A549 (cell line): ENCODE data around the gene DCHS2. TPM values are rescaled to one million over a fixed set of nuclear protein-coding genes. Genes with fewer than 3 reads are reported as not detected.

Experiments used
- ATAC-seq, 2 experiments: fragments of 200-7000 bp in 1 of 2; fragments of >200 bp in 1 of 2; cut with Nextera tagmentation in 1 of 2; cut with Tn5 transposase in 1 of 2; 3 replicates each; pipeline versions ENCODE4 v1.8.0 to v1.9.1; 2018 to 2020; ENCODE audit warnings: mild to moderate bottlenecking in 1 of 2, moderate library complexity in 1 of 2
- CTCF ChIA-PET: fragments of 300-600 bp; sonication (Branson Sonifier 250); formaldehyde crosslinking; extraction: SDS; loops from one replicate; lab custom pipeline; 2021; ENCODE audit warnings: antibody characterized with exemption, inconsistent platforms; lab: Yijun Ruan, JAX
- POLR2A ChIA-PET: fragments of 350-600 bp; formaldehyde crosslinking; extraction: SDS; loops from one replicate; lab custom pipeline; 2021; ENCODE audit warnings: antibody characterized with exemption, inconsistent platforms; lab: Yijun Ruan, JAX
- DNase-seq, 2 experiments: peaks; one replicate each; pipeline versions ENCODE4 v3.0.0 to v3.0.0-alpha.2; 2011 to 2016; ENCODE audit warnings: low read depth in 1 of 2, low spot score in 1 of 2
- FAIRE-seq: peaks from 2 replicates; lab custom pipeline; 2011; peaks lifted over from hg19 to GRCh38; lab: Jason Lieb, UNC
- H3K27ac ChIP-seq, 2 experiments: fragments of >200 bp; sonication (Bioruptor Twin); formaldehyde crosslinking; 3 replicates each; pipeline ENCODE4 v1.5.1; 2016 to 2017
- H3K4me1 ChIP-seq: fragments of >200 bp; sonication (Bioruptor Twin); formaldehyde crosslinking; 3 replicates; pipeline ENCODE4 v1.6.1; 2016
- H3K4me2 ChIP-seq: fragments of >200 bp; sonication (Bioruptor Twin); formaldehyde crosslinking; 3 replicates; pipeline ENCODE4 v1.6.1; 2016
- H3K4me3 ChIP-seq: fragments of >200 bp; sonication (Bioruptor Twin); formaldehyde crosslinking; 3 replicates; pipeline ENCODE4 v1.5.1; 2016
- H3K9me3 ChIP-seq: fragments of >200 bp; sonication (Bioruptor Twin); formaldehyde crosslinking; 3 replicates; pipeline ENCODE4 v1.6.1; 2016
- CBX8 ChIP-seq: fragments of 200-600 bp; sonication (generic); IDR thresholded peaks from 2 replicates; pipeline ENCODE4 v1.6.1; 2016
- CEBPB ChIP-seq, 2 experiments: fragments of >200 bp in 1 of 2; sonication (Bioruptor Twin) in 1 of 2; formaldehyde crosslinking in 1 of 2; IDR thresholded peaks; 2 replicates each; pipeline ENCODE4 v1.6.1; 2012 to 2016
- E2F6 ChIP-seq: IDR thresholded peaks from 2 replicates; pipeline ENCODE4 v1.6.1; 2012; ENCODE audit warnings: low read depth, borderline replicate concordance
- ESRRA ChIP-seq: fragments of 150-350 bp; IDR thresholded peaks from 2 replicates; pipeline ENCODE4 v1.6.1; 2014; ENCODE audit warnings: mild to moderate bottlenecking, low read length, borderline replicate concordance
- FOSL2 ChIP-seq, 2 experiments: fragments of 450-650 bp in 1 of 2; fragments of >200 bp in 1 of 2; sonication (Bioruptor Twin) in 1 of 2; formaldehyde crosslinking; IDR thresholded peaks; 2 replicates each; pipeline versions ENCODE4 v1.5.0 to v1.6.1; 2016 to 2020; ENCODE audit warnings: mild to moderate bottlenecking in 1 of 2, moderate library complexity in 1 of 2
- HDAC2 ChIP-seq: fragments of 200-600 bp; sonication (generic); IDR thresholded peaks from 2 replicates; pipeline ENCODE4 v1.6.1; 2016
- HES2 ChIP-seq: fragments of >200 bp; sonication (Bioruptor Twin); formaldehyde crosslinking; IDR thresholded peaks from 2 replicates; pipeline ENCODE4 v1.6.1; 2016
- HOXA7 ChIP-seq: fragments of 250-450 bp; sonication (Bioruptor Pico); IDR thresholded peaks from 2 replicates; pipeline ENCODE4 v1.5.0; 2020; ENCODE audit warnings: mild to moderate bottlenecking, moderate library complexity
- JUN ChIP-seq, 2 experiments: fragments of >200 bp; sonication (Bioruptor Twin); formaldehyde crosslinking; IDR thresholded peaks; 2 replicates in 1 of 2; 3 replicates in 1 of 2; pipeline ENCODE4 v1.6.1; 2016 to 2017
- KDM1A ChIP-seq: fragments of 200-600 bp; sonication (generic); IDR thresholded peaks from 2 replicates; pipeline ENCODE4 v1.6.1; 2016; ENCODE audit warnings: low read depth, mild to moderate bottlenecking
- MAZ ChIP-seq: fragments of 150-350 bp; IDR thresholded peaks from 2 replicates; pipeline ENCODE4 v1.6.1; 2014; ENCODE audit warnings: antibody characterized with exemption, low read depth, low read length, borderline replicate concordance
- NFE2L2 ChIP-seq: fragments of 150-350 bp; conservative IDR thresholded peaks from 2 replicates; pipeline ENCODE4 v1.6.1; 2014; ENCODE audit warnings: low read length
- NPAS2 ChIP-seq: fragments of 250-450 bp; sonication (Bioruptor Pico); IDR thresholded peaks from 2 replicates; pipeline ENCODE4 v1.8.0; 2022; ENCODE audit warnings: mild to moderate bottlenecking, moderate library complexity, borderline replicate concordance
- NR3C1 ChIP-seq: fragments of >200 bp; sonication (Bioruptor Twin); formaldehyde crosslinking; IDR thresholded peaks from 3 replicates; pipeline ENCODE4 v1.6.1; 2017
- POLR2AphosphoS2 ChIP-seq: conservative IDR thresholded peaks from 2 replicates; pipeline ENCODE4 v1.6.1; 2012; ENCODE audit warnings: low read length, improper control_type of control experiment, inconsistent platforms
- RCOR1 ChIP-seq: fragments of 150-350 bp; IDR thresholded peaks from 2 replicates; pipeline ENCODE4 v1.6.1; 2014; ENCODE audit warnings: antibody characterized with exemption, low read length, low read depth
- RNF2 ChIP-seq: fragments of 200-600 bp; sonication (generic); IDR thresholded peaks from 2 replicates; pipeline ENCODE4 v1.6.1; 2016; ENCODE audit warnings: low read depth, mild to moderate bottlenecking, antibody characterized with exemption, moderate library complexity, borderline replicate concordance
- SMC3 ChIP-seq: fragments of >200 bp; sonication (Bioruptor Twin); formaldehyde crosslinking; IDR thresholded peaks from 3 replicates; pipeline ENCODE4 v1.6.1; 2018; ENCODE audit warnings: inconsistent platforms
- TFCP2L1 ChIP-seq: fragments of 250-450 bp; sonication (Bioruptor Pico); IDR thresholded peaks from 2 replicates; pipeline ENCODE4 v1.5.0; 2021; ENCODE audit warnings: mild to moderate bottlenecking
- ZC3H11A ChIP-seq: fragments of 450-650 bp; IDR thresholded peaks from 2 replicates; pipeline ENCODE4 v1.6.1; 2014; ENCODE audit warnings: antibody characterized with exemption, mild to moderate bottlenecking
- ZFP36 ChIP-seq: fragments of 450-650 bp; IDR thresholded peaks from 2 replicates; pipeline ENCODE4 v1.6.1; 2014; ENCODE audit warnings: borderline replicate concordance; ENCODE audit not compliant: partially characterized antibody
- WGBS: methylation state at CpG from one replicate; pipeline ENCODE4 v1.1.6; 2017; ENCODE audit errors: missing lambda C conversion rate; 5-methylcytosine and 5-hydroxymethylcytosine counted together
- polyA plus RNA-seq, 4 experiments: library from polyadenylated mRNA; depleted of rRNA in 3 of 4; stranded (reverse); fragments of >200 nt; fragmentation: RNase III in 1 of 4; extraction: RNeasy Plus Mini Kit Qiagen cat#74134 plus additional on column Dnase treatment in 1 of 4; gene quantifications; 2 replicates in 3 of 4; 3 replicates in 1 of 4; pipeline ENCODE4 v1.2.3, GENCODE V29; 2011 to 2017
- TF ChIP-seq, protein P1 (sequence below): fragments of >200 bp; sonication (Bioruptor Twin); formaldehyde crosslinking; IDR thresholded peaks from 3 replicates; pipeline ENCODE4 v1.5.1; 2016
- TF ChIP-seq, protein P2 (sequence below): fragments of 200-600 bp; sonication (generic); IDR thresholded peaks from 2 replicates; pipeline ENCODE4 v1.6.1; 2016; ENCODE audit warnings: antibody characterized with exemption, mild to moderate bottlenecking, moderate library complexity
- TF ChIP-seq, protein P3 (sequence below): IDR thresholded peaks from 2 replicates; pipeline ENCODE4 v1.6.1; 2012

Gene DCHS2
- polyA plus RNA-seq, 2 of the 4 experiments (the other 2 are of a cell fraction): 0.06 TPM; not detected in 1

DNA sequence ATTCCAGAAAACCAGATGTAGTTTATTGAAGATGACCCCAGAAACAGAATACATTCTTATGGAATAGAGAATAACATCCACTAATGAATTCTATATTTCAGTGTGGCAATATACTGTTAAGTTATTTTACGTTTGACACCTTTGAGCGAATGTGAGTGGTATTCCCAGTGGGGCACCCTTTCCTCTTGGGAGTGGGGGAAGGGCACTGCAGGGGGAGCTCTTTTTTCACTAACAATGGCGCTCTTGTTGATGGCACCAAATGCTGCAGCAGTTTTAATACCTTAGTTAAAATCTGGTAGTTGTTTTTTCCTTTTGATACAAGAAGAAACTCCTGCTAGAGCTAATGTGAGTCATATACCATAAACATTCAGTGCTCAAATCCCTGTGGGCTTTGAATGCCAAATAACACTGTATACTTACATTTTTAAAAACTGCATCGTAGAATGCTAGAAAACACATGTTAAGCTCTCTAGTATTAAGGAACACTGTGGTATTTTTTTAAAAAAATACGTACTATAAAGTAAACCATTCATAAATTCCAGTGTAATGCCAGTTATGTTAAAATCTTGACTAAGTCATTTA lies 178.5 kb downstream of the DCHS2 start:
- ChIA-PET CTCF (interaction anchor here (0.6 kb wide), 1 partner anchor 218 kb away, joined by 5 read pairs; no protein-coding TSS in a partner anchor), POLR2A (no interaction called here)
- WGBS: 20% methylated on average over 5 of the region's 5 CpGs
- ATAC-seq (no peak), FAIRE-seq (no peak), DNase-seq (no peak)
- TF ChIP-seq ESRRA: no peak
- no peak for TF ChIP-seq ZFP36
- no peak for TF ChIP-seq CBX8
- TF ChIP-seq FOSL2 (IDR thresholded peaks at IDR 0.05): no peak
- no peak for TF ChIP-seq FOSL2 (CRISPR knock-in tag; IDR thresholded peaks at IDR 0.05)
- no peak for TF ChIP-seq KDM1A
- TF ChIP-seq RCOR1: no peak
- TF ChIP-seq E2F6: no peak
- no peak overlapping the region for H3K4me2 ChIP-seq
- no peak overlapping the region for H3K4me3 ChIP-seq
- no peak overlapping the region for H3K27ac ChIP-seq
- no peaks in the 10 kb centered on the region for H3K4me1 ChIP-seq
- no peaks in the 10 kb centered on the region for H3K9me3 ChIP-seq

DNA sequence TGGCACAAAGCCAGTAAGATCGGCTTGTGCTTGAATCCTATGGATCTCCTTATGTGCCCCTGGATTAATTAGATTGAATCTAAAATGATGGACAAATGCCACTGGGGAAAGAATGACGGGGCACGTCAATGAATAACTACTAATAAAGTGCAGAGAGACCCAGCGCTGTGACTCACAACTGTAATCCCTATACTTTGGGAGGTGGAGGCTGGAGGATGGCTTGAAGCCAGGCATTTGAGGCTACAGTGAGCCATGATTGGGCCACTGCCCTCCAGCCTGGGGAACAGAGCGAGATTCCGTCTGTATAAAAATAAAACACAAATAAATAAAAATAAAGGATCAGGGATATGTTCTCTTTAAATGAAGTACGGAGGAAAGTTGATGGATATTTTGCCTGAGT lies 179.4 kb downstream of the DCHS2 start:
- no peak for FAIRE-seq
- no peak overlapping the region for H3K4me2 ChIP-seq
- no peak for DNase-seq
- H3K4me3 ChIP-seq: no peak overlapping the region
- H3K4me1 ChIP-seq: no peaks in the 10 kb centered on the region
- ChIA-PET POLR2A (no interaction called here), CTCF (no interaction called here)
- TF ChIP-seq HDAC2 (no peak), RNF2 (no peak), JUN (IDR thresholded peaks at IDR 0.05) (no peak)
- ATAC-seq: no peak
- H3K9me3 ChIP-seq: no peaks in the 10 kb centered on the region
- H3K27ac ChIP-seq: no peak overlapping the region
- 28% methylated on average over 6 of the region's 7 CpGs for WGBS

- CTCF ChIA-PET: interaction anchor here (2.0 kb wide), 1 partner anchor 524 kb away, joined by 4 read pairs; no protein-coding TSS in a partner anchor
- TF ChIP-seq POLR2AphosphoS2: no peak
- TF ChIP-seq, protein P1, sequence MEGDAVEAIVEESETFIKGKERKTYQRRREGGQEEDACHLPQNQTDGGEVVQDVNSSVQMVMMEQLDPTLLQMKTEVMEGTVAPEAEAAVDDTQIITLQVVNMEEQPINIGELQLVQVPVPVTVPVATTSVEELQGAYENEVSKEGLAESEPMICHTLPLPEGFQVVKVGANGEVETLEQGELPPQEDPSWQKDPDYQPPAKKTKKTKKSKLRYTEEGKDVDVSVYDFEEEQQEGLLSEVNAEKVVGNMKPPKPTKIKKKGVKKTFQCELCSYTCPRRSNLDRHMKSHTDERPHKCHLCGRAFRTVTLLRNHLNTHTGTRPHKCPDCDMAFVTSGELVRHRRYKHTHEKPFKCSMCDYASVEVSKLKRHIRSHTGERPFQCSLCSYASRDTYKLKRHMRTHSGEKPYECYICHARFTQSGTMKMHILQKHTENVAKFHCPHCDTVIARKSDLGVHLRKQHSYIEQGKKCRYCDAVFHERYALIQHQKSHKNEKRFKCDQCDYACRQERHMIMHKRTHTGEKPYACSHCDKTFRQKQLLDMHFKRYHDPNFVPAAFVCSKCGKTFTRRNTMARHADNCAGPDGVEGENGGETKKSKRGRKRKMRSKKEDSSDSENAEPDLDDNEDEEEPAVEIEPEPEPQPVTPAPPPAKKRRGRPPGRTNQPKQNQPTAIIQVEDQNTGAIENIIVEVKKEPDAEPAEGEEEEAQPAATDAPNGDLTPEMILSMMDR: no peak
- no peak for TF ChIP-seq CEBPB (IDR thresholded peaks at IDR 0.05)
- no peak for TF ChIP-seq SMC3
- TF ChIP-seq NFE2L2: no peak
- no peak for TF ChIP-seq NPAS2 (CRISPR knock-in tag)
- TF ChIP-seq RCOR1: no peak
- TF ChIP-seq MAZ: no peak
- no peak for TF ChIP-seq NR3C1
- no peak for TF ChIP-seq ZC3H11A
- TF ChIP-seq HOXA7 (CRISPR knock-in tag): no peak
- TF ChIP-seq, protein P2, sequence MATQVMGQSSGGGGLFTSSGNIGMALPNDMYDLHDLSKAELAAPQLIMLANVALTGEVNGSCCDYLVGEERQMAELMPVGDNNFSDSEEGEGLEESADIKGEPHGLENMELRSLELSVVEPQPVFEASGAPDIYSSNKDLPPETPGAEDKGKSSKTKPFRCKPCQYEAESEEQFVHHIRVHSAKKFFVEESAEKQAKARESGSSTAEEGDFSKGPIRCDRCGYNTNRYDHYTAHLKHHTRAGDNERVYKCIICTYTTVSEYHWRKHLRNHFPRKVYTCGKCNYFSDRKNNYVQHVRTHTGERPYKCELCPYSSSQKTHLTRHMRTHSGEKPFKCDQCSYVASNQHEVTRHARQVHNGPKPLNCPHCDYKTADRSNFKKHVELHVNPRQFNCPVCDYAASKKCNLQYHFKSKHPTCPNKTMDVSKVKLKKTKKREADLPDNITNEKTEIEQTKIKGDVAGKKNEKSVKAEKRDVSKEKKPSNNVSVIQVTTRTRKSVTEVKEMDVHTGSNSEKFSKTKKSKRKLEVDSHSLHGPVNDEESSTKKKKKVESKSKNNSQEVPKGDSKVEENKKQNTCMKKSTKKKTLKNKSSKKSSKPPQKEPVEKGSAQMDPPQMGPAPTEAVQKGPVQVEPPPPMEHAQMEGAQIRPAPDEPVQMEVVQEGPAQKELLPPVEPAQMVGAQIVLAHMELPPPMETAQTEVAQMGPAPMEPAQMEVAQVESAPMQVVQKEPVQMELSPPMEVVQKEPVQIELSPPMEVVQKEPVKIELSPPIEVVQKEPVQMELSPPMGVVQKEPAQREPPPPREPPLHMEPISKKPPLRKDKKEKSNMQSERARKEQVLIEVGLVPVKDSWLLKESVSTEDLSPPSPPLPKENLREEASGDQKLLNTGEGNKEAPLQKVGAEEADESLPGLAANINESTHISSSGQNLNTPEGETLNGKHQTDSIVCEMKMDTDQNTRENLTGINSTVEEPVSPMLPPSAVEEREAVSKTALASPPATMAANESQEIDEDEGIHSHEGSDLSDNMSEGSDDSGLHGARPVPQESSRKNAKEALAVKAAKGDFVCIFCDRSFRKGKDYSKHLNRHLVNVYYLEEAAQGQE: no peak
- no peak for TF ChIP-seq TFCP2L1 (CRISPR knock-in tag)
- TF ChIP-seq HES2: no peak
- TF ChIP-seq, protein P3, sequence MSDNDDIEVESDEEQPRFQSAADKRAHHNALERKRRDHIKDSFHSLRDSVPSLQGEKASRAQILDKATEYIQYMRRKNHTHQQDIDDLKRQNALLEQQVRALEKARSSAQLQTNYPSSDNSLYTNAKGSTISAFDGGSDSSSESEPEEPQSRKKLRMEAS: no peak
- Histone ChIP-seq H3K9me3 (no peaks in the 10 kb centered on the region), H3K4me1 (no peaks in the 10 kb centered on the region), H3K27ac (no peak overlapping the region), H3K4me2 (no peak overlapping the region), H3K4me3 (no peak overlapping the region)
- no peak for ATAC-seq
- no peak for DNase-seq
- POLR2A ChIA-PET: no interaction called here
- FAIRE-seq: no peak
These were observed 181.0 kb downstream of the DCHS2 start for GRCh38 chr4:154310578-154310977.
